NT2/D1 (cell line): ENCODE data around the gene ELK1.

Experiments
- SUZ12 ChIP-seq: IDR thresholded peaks from 2 replicates; pipeline ENCODE4 v1.6.1; 2011; ENCODE audit not compliant: insufficient read length, insufficient read depth; ENCODE audit errors: extremely low read depth
- YY1 ChIP-seq: IDR thresholded peaks from 2 replicates; pipeline ENCODE4 v1.6.1; 2011; ENCODE audit not compliant: insufficient read length, insufficient read depth
- ZNF274 ChIP-seq: IDR thresholded peaks from 2 replicates; pipeline ENCODE4 v1.6.1; 2011; ENCODE audit warnings: mild to moderate bottlenecking, low read depth, low read length

DNA sequence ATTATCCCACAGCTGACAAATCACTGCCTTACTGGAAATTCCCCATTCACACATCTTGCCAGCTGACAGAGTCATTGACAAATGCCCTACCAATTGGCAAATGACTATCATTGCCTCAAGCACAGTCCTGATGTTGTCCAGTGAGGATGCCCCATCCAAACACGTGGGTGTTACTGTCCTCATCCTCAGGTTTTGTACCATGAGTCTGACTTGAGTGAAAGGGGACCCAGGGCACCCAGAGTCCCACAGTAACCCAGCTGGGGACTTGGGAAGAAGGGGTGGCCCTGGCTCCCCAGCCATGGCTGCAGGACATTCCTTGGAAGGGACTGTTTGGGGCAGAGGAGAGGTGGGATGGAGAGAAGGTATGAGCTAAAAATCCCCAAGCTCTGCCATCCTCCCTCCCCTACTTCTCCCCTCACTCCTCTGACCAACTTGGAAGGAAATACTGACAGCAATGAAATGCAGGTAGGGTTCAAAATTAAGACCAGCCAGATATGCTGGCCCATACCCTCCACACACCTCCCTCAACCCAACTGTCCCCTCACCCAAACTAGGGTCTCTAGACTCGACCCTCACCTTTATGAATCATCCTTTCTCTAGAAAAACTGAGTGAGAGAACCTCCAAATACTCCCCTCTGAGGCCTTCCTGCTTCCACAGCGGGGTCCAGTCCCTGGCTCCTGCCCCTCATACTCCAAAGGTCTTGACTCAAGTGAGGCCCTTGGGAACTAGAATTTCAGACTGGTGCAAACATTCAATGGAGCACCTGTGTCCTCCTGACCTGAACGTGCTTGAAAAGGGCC lies 63.1 kb downstream of the ELK1 start:
- TF ChIP-seq ZNF274, result no peak
- TF ChIP-seq YY1, result no peak
- TF ChIP-seq SUZ12, result no peak
